Heart left ventricle (tissue), 16 donors: Measurements from ENCODE around the gene KCTD6. TPM values are rescaled to one million over a fixed set of nuclear protein-coding genes. Genes with fewer than 3 reads are reported as not detected.
"Not testable (repeated sequence)": the region's sequence is repeated elsewhere in the genome, so short reads cannot be mapped to it uniquely, and the experiment has no call there.

Experiments used
- ATAC-seq, 4 donors: fragments of 200-7000 bp; cut with Tn5 transposase; one replicate each; pipeline ENCODE4 v1.9.1; 2020 to 2022; ENCODE audit warnings: moderate library complexity in 4 of 4, mild to moderate bottlenecking in 3 of 4, moderate number of reproducible peaks in 1 of 4
- DNase-seq, 5 donors: peaks; one replicate each; pipeline ENCODE4 v3.0.0-alpha.2; 2020
- H3K27ac ChIP-seq, 12 donors: fragments of 200-600 bp; sonication (generic) in 4 of 12; one replicate each; pipeline versions ENCODE4 v1.5.0 to v1.8.0; 2016 to 2022; ENCODE audit warnings: mild to moderate bottlenecking in 2 of 12
- H3K27me3 ChIP-seq, 9 donors: fragments of 200-600 bp; sonication (generic) in 2 of 9; one replicate each; pipeline versions ENCODE4 v1.5.1 to v1.8.0; 2016 to 2022; ENCODE audit warnings: mild to moderate bottlenecking in 3 of 9
- H3K36me3 ChIP-seq, 9 donors: fragments of 200-600 bp; sonication (generic) in 2 of 9; one replicate each; pipeline versions ENCODE4 v1.5.0 to v1.8.0; 2018 to 2022; ENCODE audit warnings: mild to moderate bottlenecking in 2 of 9
- H3K4me1 ChIP-seq, 12 donors: fragments of 200-600 bp; sonication (generic) in 4 of 12; one replicate each; pipeline versions ENCODE4 v1.5.0 to v1.8.0; 2016 to 2022; ENCODE audit warnings: mild to moderate bottlenecking in 3 of 12
- H3K4me3 ChIP-seq, 12 donors: fragments of 200-600 bp; sonication (generic) in 4 of 12; one replicate each; pipeline versions ENCODE4 v1.5.0 to v1.8.0; 2017 to 2022; ENCODE audit warnings: mild to moderate bottlenecking in 9 of 12, moderate library complexity in 4 of 12
- H3K9me3 ChIP-seq, 12 donors: fragments of 200-600 bp; sonication (generic) in 4 of 12; one replicate each; pipeline versions ENCODE4 v1.5.0 to v1.8.0; 2016 to 2022; ENCODE audit warnings: mild to moderate bottlenecking in 1 of 12
- CTCF ChIP-seq, 12 donors: fragments of 200-600 bp; sonication (generic) in 4 of 12; IDR thresholded peaks; one replicate each; pipeline versions ENCODE4 v1.5.0 to v1.8.0; 2018 to 2022; ENCODE audit warnings: antibody characterized with exemption in 12 of 12, mild to moderate bottlenecking in 5 of 12
- POLR2A ChIP-seq, 2 donors: fragments of 450-650 bp; IDR thresholded peaks; one replicate each; pipeline ENCODE4 v1.6.1; 2017; ENCODE audit warnings: antibody characterized with exemption in 2 of 2, mild to moderate bottlenecking in 2 of 2, moderate library complexity in 2 of 2
- WGBS, 4 donors: extraction: QIAGEN DNeasy Blood & Tissue Kit in 2 of 4; methylation state at CpG; one replicate each; pipeline versions ENCODE4 v1.1.5 to v1.1.7; 2013 to 2018; 5-methylcytosine and 5-hydroxymethylcytosine counted together
- intact Hi-C, 10 donors: fragments of 100-400 bp; cut with DNase I; formaldehyde crosslinking; loops; one replicate each; pipeline versions ENCODE4 v1.11.1 to v1.14.2; 2022
- polyA plus RNA-seq, 2 donors: library from polyadenylated mRNA; stranded (reverse); fragments of 200-250 nt; gene quantifications; one replicate each; pipeline ENCODE4 v1.2.3, GENCODE V29; 2013
- total RNA-seq, 9 donors: library from RNA; depleted of rRNA in 2 of 9; stranded (reverse); fragments of >200 nt in 2 of 9; fragmentation: NEBNext Ultra II Directional in 3 of 9; extraction: Animal tissue kit (Norgen Biotek cat#: 25700) in 3 of 9; gene quantifications; one replicate each; pipeline versions ENCODE4 v1.1.0 to v1.2.4, GENCODE V29; 2016 to 2023
- donor health status: ischemic (EF 13 %, LVEDD 7.1; RV severe dilation, severe dysfunction).
- donor health status: healthy with polysubstance abuse.
- donor health status: DM: no; HTN: yes; CAD: no.
- donor health status: DM: no; HTN: no; CAD: no.
- donor health status: ischemic (EF 25% LVEDD 6.9; RV normal size, moderate dysfunction).
- donor health status: ischemic (EF 25% LVEDD 5.7; RV mildly dilated, moderate dysfunction).
- donor health status: healthy.
- donor health status: DM: yes; HTN: yes; CAD: no.
- donor health status: ischemic (EF 35%, LVEDD 5.7; RV mildly dilated, moderate dysfunction).
- donor health status: nonischemic (EF 11% LVEDD 7.7; RV severe dilation, severe dysfunction).
- donor health status: DM: yes; HTN: yes; CAD: no.
- donor health status: PGD.
- donor health status: ischemic (EF 29% LVEDD 5.4; RV normal size, mild dysfunction).
- donor health status: nonischemic (EF 23%, LVEDD 6.1; RV moderate dilation, normal function).

Gene KCTD6
- total and polyA plus RNA-seq, 11 donors: 5.7 to 10.5 (median 6.9) TPM

- Histone ChIP-seq H3K9me3 (no peaks in the 10 kb centered on the region), H3K4me1 (peaks cover 0 to 8% (median 0%) of the 10 kb centered on the region in 12 donors), H3K27ac (no peak overlapping the region), H3K36me3 (peaks cover 8 to 99% (median 82%) of the 10 kb centered on the region in 9 donors), H3K27me3 (no peaks in the 10 kb centered on the region), H3K4me3 (no peak overlapping the region)
- ATAC-seq: peak in 1 of 4 donors; percentile 44
- TF ChIP-seq CTCF (IDR thresholded peaks at IDR 0.05): no peak
- TF ChIP-seq POLR2A (IDR thresholded peaks at IDR 0.05): no peak
- intact Hi-C loops: no loop called here
- DNase-seq: no peak
- WGBS, 4 donors: 73 to 81% (median 77%) methylated on average over 10 of the region's 10 CpGs
Measured at GRCh38 chr3:58521917-58522631, 30.2 kb downstream of the KCTD6 start.

GRCh38 chr3:58522759-58523425 lies 31.0 kb downstream of the KCTD6 start:
- peaks cover 8 to 100% (median 84%) of the 10 kb centered on the region in 9 donors for H3K36me3 ChIP-seq
- H3K4me3 ChIP-seq: no peak overlapping the region
- no peak overlapping the region for H3K27ac ChIP-seq
- intact Hi-C loops: no loop called here
- no peak for DNase-seq
- peaks cover 0 to 8% (median 0%) of the 10 kb centered on the region in 12 donors for H3K4me1 ChIP-seq
- WGBS, 4 donors: 77 to 81% (median 81%) methylated on average over 5 of the region's 5 CpGs
- H3K9me3 ChIP-seq: no peaks in the 10 kb centered on the region
- no peak for TF ChIP-seq CTCF (IDR thresholded peaks at IDR 0.05)
- no peak for ATAC-seq
- no peaks in the 10 kb centered on the region for H3K27me3 ChIP-seq

- 87 to 93% (median 91%) methylated on average over 11 of the region's 11 CpGs for WGBS, 4 donors
- ATAC-seq (no peak), DNase-seq (no peak)
- Histone ChIP-seq H3K9me3 (no peaks in the 10 kb centered on the region), H3K4me1 (peaks cover 0 to 14% (median 3%) of the 10 kb centered on the region in 12 donors), H3K4me3 (no peak overlapping the region), H3K27me3 (no peaks in the 10 kb centered on the region), H3K36me3 (peaks cover 8 to 100% (median 86%) of the 10 kb centered on the region in 9 donors), H3K27ac (no peak overlapping the region)
- no peak for TF ChIP-seq POLR2A (IDR thresholded peaks at IDR 0.05)
- intact Hi-C loops: no loop called here
Measured at GRCh38 chr3:58524326-58524888, 32.5 kb downstream of the KCTD6 start.

GRCh38 chr3:58526515-58526957 lies 34.6 kb downstream of the KCTD6 start:
- Histone ChIP-seq H3K27me3 (no peaks in the 10 kb centered on the region), H3K4me3 (no peak overlapping the region), H3K36me3 (peaks cover 8 to 100% (median 82%) of the 10 kb centered on the region in 9 donors), H3K9me3 (no peaks in the 10 kb centered on the region), H3K4me1 (peaks cover 0 to 14% (median 3%) of the 10 kb centered on the region in 12 donors), H3K27ac (no peak overlapping the region)
- WGBS, 4 donors: 89 to 91% (median 90%) methylated on average over 7 of the region's 7 CpGs
- DNase-seq (no peak), ATAC-seq (peak in 2 of 4 donors; percentile 14 to 28)
- intact Hi-C loops: loop anchor here in 1 of 10 donors (5.0 kb wide), 1 partner anchor 34 kb away; the partner anchor contains the start of gene KCTD6
- TF ChIP-seq POLR2A (IDR thresholded peaks at IDR 0.05) (no peak), CTCF (IDR thresholded peaks at IDR 0.05) (no peak)

GRCh38 chr3:58527440-58527839 lies 35.5 kb downstream of the KCTD6 start:
- H3K9me3 ChIP-seq, DNase-seq, H3K27me3 ChIP-seq, H3K27ac ChIP-seq, H3K4me3 ChIP-seq, ATAC-seq: not testable (repeated sequence)
- Histone ChIP-seq H3K36me3 (peaks cover 0 to 100% (median 79%) of the 10 kb centered on the region in 9 donors), H3K4me1 (peaks cover 0 to 17% (median 4%) of the 10 kb centered on the region in 12 donors)
- 92 to 97% (median 93%) methylated on average over 3 of the region's 3 CpGs for WGBS, 4 donors
- intact Hi-C loops: loop anchor here in 1 of 10 donors (5.0 kb wide), 1 partner anchor 35 kb away; the partner anchor contains the start of gene KCTD6
